Activated CD8-positive, alpha-beta T cell treated with anti-CD3 and anti-CD28 coated beads for 36 hours (primary cell): ENCODE measurements around the gene CPO. TPM values are rescaled to one million over a fixed set of nuclear protein-coding genes. Genes with fewer than 3 reads are reported as not detected.
"Not testable (repeated sequence)": the region's sequence is repeated elsewhere in the genome, so short reads cannot be mapped to it uniquely, and the experiment has no call there.

ENCODE experiments used
- ATAC-seq: fragments of 200-7000 bp; cut with Tn5 transposase; one replicate; pipeline ENCODE4 v1.10.0; 2021; ENCODE audit warnings: mild to moderate bottlenecking, moderate library complexity
- CTCF ChIA-PET: fragments of 350-600 bp; sonication (Branson Sonifier 250); formaldehyde crosslinking; loops from one replicate; lab custom pipeline; 2021; ENCODE audit warnings: antibody characterized with exemption; lab: Charles Lee
- POLR2A ChIA-PET: fragments of 350-600 bp; sonication (Branson Sonifier 250); formaldehyde crosslinking; loops from one replicate; lab custom pipeline; 2021; ENCODE audit warnings: antibody characterized with exemption; lab: Charles Lee
- DNase-seq: peaks from one replicate; pipeline ENCODE4 v3.0.0-alpha.2; 2020
- H3K27ac Mint-ChIP-seq: one replicate; pipeline ENCODE4 v1.8.0; 2021; ENCODE audit warnings: mild to moderate bottlenecking, mixed read lengths
- H3K27me3 Mint-ChIP-seq: one replicate; pipeline ENCODE4 v1.8.0; 2021; ENCODE audit warnings: mixed read lengths
- H3K36me3 Mint-ChIP-seq: one replicate; pipeline ENCODE4 v1.8.0; 2021; ENCODE audit warnings: low read depth, mixed read lengths
- H3K4me1 Mint-ChIP-seq: one replicate; pipeline ENCODE4 v1.8.0; 2021; ENCODE audit warnings: low read depth, mixed read lengths
- H3K4me3 Mint-ChIP-seq: one replicate; pipeline ENCODE4 v1.8.0; 2021; ENCODE audit warnings: mild to moderate bottlenecking, moderate library complexity, mixed read lengths
- H3K9me3 Mint-ChIP-seq: one replicate; pipeline ENCODE4 v1.8.0; 2021; ENCODE audit warnings: mixed read lengths
- CTCF ChIP-seq: fragments of 200-600 bp; IDR thresholded peaks from one replicate; pipeline ENCODE4 v1.8.0; 2022; ENCODE audit warnings: antibody characterized with exemption, mild to moderate bottlenecking
- intact Hi-C: fragments of 100-400 bp; cut with micrococcal nuclease; formaldehyde crosslinking; loops from one replicate; pipeline ENCODE4 v1.10.0; 2022
- total RNA-seq, 2 experiments: library from RNA; stranded (reverse); gene quantifications; one replicate each; pipeline ENCODE4 v1.2.3, GENCODE V29; 2021

CPO gene
- total RNA-seq, 2 experiments from 2014 or later = not detected

- no peak for ATAC-seq
- ChIA-PET POLR2A (no interaction called here), CTCF (no interaction called here)
- Mint-ChIP-seq H3K4me3 (no peak overlapping the region), H3K36me3 (no peaks in the 10 kb centered on the region), H3K9me3 (no peaks in the 10 kb centered on the region), H3K4me1 (no peaks in the 10 kb centered on the region), H3K27ac (no peak overlapping the region), H3K27me3 (no peaks in the 10 kb centered on the region)
- no peak for DNase-seq
- intact Hi-C loops = no loop called here
- TF ChIP-seq CTCF = no peak
Measured at GRCh38 chr2:206937555-206937954, 1.8 kb upstream of the CPO start.

- POLR2A ChIA-PET = no interaction called here
- Mint-ChIP-seq H3K4me3 (no peak overlapping the region), H3K36me3 (no peaks in the 10 kb centered on the region), H3K27me3 (no peaks in the 10 kb centered on the region), H3K9me3 (no peaks in the 10 kb centered on the region), H3K4me1 (no peaks in the 10 kb centered on the region), H3K27ac (no peak overlapping the region)
- DNase-seq = no peak
- CTCF ChIA-PET = no interaction called here
- intact Hi-C loops = no loop called here
- no peak for TF ChIP-seq CTCF
- ATAC-seq = no peak
Measured at GRCh38 chr2:206940546-206940945, 1.2 kb downstream of the CPO start.

- H3K36me3 Mint-ChIP-seq = no peaks in the 10 kb centered on the region
- ChIA-PET POLR2A (no interaction called here), CTCF (no interaction called here)
- H3K9me3 Mint-ChIP-seq = peaks cover 10% of the 10 kb centered on the region
- intact Hi-C loops = no loop called here
- no peaks in the 10 kb centered on the region for H3K27me3 Mint-ChIP-seq
- ATAC-seq (no peak), DNase-seq (no peak)
- no peak for TF ChIP-seq CTCF
- no peaks in the 10 kb centered on the region for H3K4me1 Mint-ChIP-seq
- H3K27ac Mint-ChIP-seq = no peak overlapping the region
- H3K4me3 Mint-ChIP-seq = no peak overlapping the region
Measured at GRCh38 chr2:206942592-206943478, 3.5 kb downstream of the CPO start.

GRCh38 chr2:206953404-206953803, 14.1 kb downstream of the CPO start:
- CTCF ChIA-PET, intact Hi-C loops, ATAC-seq, H3K27me3 Mint-ChIP-seq, H3K27ac Mint-ChIP-seq, H3K36me3 Mint-ChIP-seq, DNase-seq, H3K4me3 Mint-ChIP-seq, POLR2A ChIA-PET, H3K4me1 Mint-ChIP-seq: not testable (repeated sequence)
- peaks cover 16% of the 10 kb centered on the region for H3K9me3 Mint-ChIP-seq

- H3K4me3 Mint-ChIP-seq = no peak overlapping the region
- H3K9me3 Mint-ChIP-seq = peaks cover 16% of the 10 kb centered on the region
- ATAC-seq (no peak), DNase-seq (no peak)
- no peak overlapping the region for H3K27ac Mint-ChIP-seq
- CTCF ChIA-PET = no interaction called here
- no peak for TF ChIP-seq CTCF
- intact Hi-C loops = no loop called here
- no peaks in the 10 kb centered on the region for H3K27me3 Mint-ChIP-seq
- peaks cover 6% of the 10 kb centered on the region for H3K36me3 Mint-ChIP-seq
- POLR2A ChIA-PET = no interaction called here
- H3K4me1 Mint-ChIP-seq = no peaks in the 10 kb centered on the region
Measured at GRCh38 chr2:206955253-206955652, 15.9 kb downstream of the CPO start.
